MM.1S (cell line): ENCODE results near the gene TNRC18.

Experiments
- DNase-seq: peaks from one replicate; pipeline ENCODE4 v3.0.0-alpha.2; 2015
- H2AFZ ChIP-seq: fragments of 300-600 bp; sonication (generic); 2 replicates; pipeline ENCODE4 v1.6.0; 2016; ENCODE audit warnings: antibody characterized with exemption, low read length
- H3F3A ChIP-seq: fragments of 300-600 bp; sonication (generic); 2 replicates; pipeline ENCODE4 v1.6.1; 2016; ENCODE audit warnings: mild to moderate bottlenecking, antibody characterized with exemption, low read length, moderate library complexity, mixed read lengths; ENCODE audit not compliant: insufficient read depth
- H3K27ac ChIP-seq: fragments of 300-600 bp; sonication (generic); 2 replicates; pipeline ENCODE4 v1.5.1; 2016; ENCODE audit warnings: mild to moderate bottlenecking, low read length
- H3K27me3 ChIP-seq: fragments of 300-600 bp; sonication (generic); replicated peaks from 2 replicates; pipeline ENCODE4 v1.6.0; 2016; ENCODE audit warnings: low read length; ENCODE audit not compliant: insufficient read depth
- H3K36me3 ChIP-seq: fragments of 300-600 bp; sonication (generic); replicated peaks from 2 replicates; pipeline ENCODE4 v1.6.1; 2016; ENCODE audit warnings: mild to moderate bottlenecking, low read length, mixed read lengths; ENCODE audit not compliant: insufficient read depth
- H3K4me1 ChIP-seq: fragments of 300-600 bp; sonication (generic); 2 replicates; pipeline ENCODE4 v1.6.1; 2016; ENCODE audit warnings: low read length, mixed read lengths
- H3K4me2 ChIP-seq: fragments of 300-600 bp; sonication (generic); 2 replicates; pipeline ENCODE4 v1.6.0; 2016; ENCODE audit warnings: low read depth, low read length
- H3K4me3 ChIP-seq: fragments of 300-600 bp; sonication (generic); 2 replicates; pipeline ENCODE4 v1.5.1; 2016; ENCODE audit warnings: low read length, mixed read lengths
- H3K79me2 ChIP-seq: fragments of 300-600 bp; sonication (generic); 2 replicates; pipeline ENCODE4 v1.6.1; 2016; ENCODE audit warnings: mixed run types, low read length, mixed read lengths
- H3K9ac ChIP-seq: fragments of 300-600 bp; sonication (generic); 2 replicates; pipeline ENCODE4 v1.6.1; 2016; ENCODE audit warnings: low read length, mixed read lengths
- H3K9me2 ChIP-seq: fragments of 300-600 bp; sonication (generic); replicated peaks from 2 replicates; pipeline ENCODE4 v1.6.1; 2016; ENCODE audit warnings: mild to moderate bottlenecking, low read length, mixed read lengths; ENCODE audit not compliant: insufficient read depth
- H3K9me3 ChIP-seq: fragments of 300-600 bp; sonication (generic); replicated peaks from 2 replicates; pipeline ENCODE4 v1.6.1; 2016; ENCODE audit warnings: mild to moderate bottlenecking, low read length, mixed read lengths; ENCODE audit not compliant: insufficient read depth
- H4K20me1 ChIP-seq: fragments of 300-600 bp; sonication (generic); 2 replicates; pipeline ENCODE4 v1.6.1; 2016; ENCODE audit warnings: mild to moderate bottlenecking, low read length, moderate library complexity, mixed read lengths; ENCODE audit not compliant: insufficient read depth
- CTCF ChIP-seq: fragments of 300-600 bp; sonication (generic); IDR thresholded peaks from 2 replicates; pipeline ENCODE4 v1.5.1; 2016; ENCODE audit warnings: antibody characterized with exemption, low read length, mixed read lengths
- EZH2 ChIP-seq: fragments of 300-600 bp; sonication (generic); optimal IDR thresholded peaks from 2 replicates; pipeline ENCODE3; 2017; ENCODE audit warnings: low read depth, mild to moderate bottlenecking, antibody characterized with exemption, low read length, mixed read lengths
- EZH2phosphoT487 ChIP-seq: fragments of 300-600 bp; sonication (generic); IDR thresholded peaks from 2 replicates; pipeline ENCODE4 v1.6.1; 2018; ENCODE audit warnings: antibody characterized with exemption, low read length

TNRC18 gene

GRCh38 chr7:5426226-5426475, 2.5 kb upstream of the TNRC18 start:
- Histone ChIP-seq H3K4me3 (peak overlapping the region; percentile 78; the same call in 1 of the 2 replicates), H3K27ac (peak overlapping the region; percentile 71; the same call in 1 of the 2 replicates), H3K27me3 (peaks cover 66% of the 10 kb centered on the region), H2AFZ (no peak overlapping the region), H3K9me3 (no peaks in the 10 kb centered on the region), H3K9ac (peak overlapping the region; percentile 78; the same call in 1 of the 2 replicates), H3F3A (peaks cover 18% of the 10 kb centered on the region; the same call in 1 of the 2 replicates), H3K9me2 (no peaks in the 10 kb centered on the region), H3K79me2 (peaks cover 16% of the 10 kb centered on the region), H4K20me1 (no peaks in the 10 kb centered on the region), H3K4me2 (peak overlapping the region; percentile 98; the same call in 1 of the 2 replicates), H3K4me1 (no peaks in the 10 kb centered on the region), H3K36me3 (no peaks in the 10 kb centered on the region)
- no peak for TF ChIP-seq EZH2
- TF ChIP-seq EZH2phosphoT487, result no peak
- no peak for TF ChIP-seq CTCF
- no peak for DNase-seq

GRCh38 chr7:5425507-5426225, 2.0 kb upstream of the TNRC18 start:
- H3K79me2 ChIP-seq, result peaks cover 21% of the 10 kb centered on the region

GRCh38 chr7:5424749-5425506, 1.3 kb upstream of the TNRC18 start:
- Histone ChIP-seq H3K79me2 (peaks cover 28% of the 10 kb centered on the region), H3K4me3 (peak overlapping the region; percentile 78), H3F3A (peaks cover 18% of the 10 kb centered on the region; the same call in 1 of the 2 replicates), H3K9ac (peak overlapping the region; percentile 78), H3K4me1 (no peaks in the 10 kb centered on the region), H3K27ac (peak overlapping the region; percentile 71; the same call in 1 of the 2 replicates), H3K9me2 (no peaks in the 10 kb centered on the region), H3K27me3 (peaks cover 65% of the 10 kb centered on the region), H2AFZ (peak overlapping the region; percentile 80), H3K9me3 (no peaks in the 10 kb centered on the region), H3K4me2 (peak overlapping the region; percentile 98), H4K20me1 (no peaks in the 10 kb centered on the region), H3K36me3 (no peaks in the 10 kb centered on the region)
- peak; percentile 61 for DNase-seq
- TF ChIP-seq EZH2phosphoT487, result no peak
- TF ChIP-seq EZH2, result no peak
- no peak for TF ChIP-seq CTCF

More at GRCh38 chr7:5425507-5426225, 2.0 kb upstream of the TNRC18 start:
- Histone ChIP-seq H2AFZ (no peak overlapping the region), H3K4me3 (peak overlapping the region; percentile 78), H3K9ac (peak overlapping the region; percentile 78; the same call in 1 of the 2 replicates), H3K27me3 (peaks cover 65% of the 10 kb centered on the region), H3K27ac (peak overlapping the region; percentile 71; the same call in 1 of the 2 replicates), H3K4me1 (no peaks in the 10 kb centered on the region), H3K9me2 (no peaks in the 10 kb centered on the region), H3F3A (peaks cover 18% of the 10 kb centered on the region; the same call in 1 of the 2 replicates), H4K20me1 (no peaks in the 10 kb centered on the region), H3K4me2 (peak overlapping the region; percentile 98), H3K36me3 (no peaks in the 10 kb centered on the region), H3K9me3 (no peaks in the 10 kb centered on the region)
- TF ChIP-seq CTCF (no peak), EZH2 (no peak), EZH2phosphoT487 (0 out of 2 replicates have a peak, but pooled peaks have one; percentile 33)
- DNase-seq, result no peak
